SK-N-MC (cell line): Measurements from ENCODE around the gene SLC25A52.

ENCODE experiments used
- EZH2 ChIP-seq: fragments of 200-600 bp; sonication (generic); IDR thresholded peaks from one replicate; pipeline ENCODE4 v1.6.1; 2017; ENCODE audit warnings: antibody characterized with exemption
- POLR2AphosphoS5 ChIP-seq: IDR thresholded peaks from 2 replicates; pipeline ENCODE4 v1.6.1; 2012; ENCODE audit warnings: mild to moderate bottlenecking, low read depth, low read length, borderline replicate concordance

DNA sequence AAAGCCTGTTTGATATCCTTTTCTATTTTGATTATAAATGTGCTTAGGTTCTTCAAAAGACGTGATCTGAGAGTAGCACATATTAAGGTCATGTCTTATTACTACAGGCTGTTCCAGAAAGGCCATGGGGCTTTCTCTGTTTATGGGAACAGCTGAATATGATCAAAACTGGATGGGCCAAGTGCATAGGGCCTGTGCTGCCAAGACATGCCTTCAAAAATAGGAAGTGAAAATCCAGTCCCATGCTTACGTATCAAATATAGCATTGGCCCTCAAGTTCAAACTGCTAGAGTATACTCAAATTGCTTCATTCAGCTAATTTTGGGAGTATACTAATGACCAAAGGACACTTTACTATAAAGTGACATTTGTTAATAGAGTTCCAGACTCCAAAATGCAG, 24.1 kb downstream of the SLC25A52 start:
- TF ChIP-seq POLR2AphosphoS5 = no peak
- TF ChIP-seq EZH2 = no peak
